HepG2 (cell line): ENCODE results near the gene SRBD1. TPM values are rescaled to one million over a fixed set of nuclear protein-coding genes. Genes with fewer than 3 reads are reported as not detected.

Experiments
- BRD4 ChIP-seq: sonication (generic); formaldehyde crosslinking; IDR thresholded peaks from 2 replicates; pipeline ENCODE4 v1.4.0; 2020; ENCODE audit warnings: missing genetic modification reagents
- GABPB1 ChIP-seq: IDR thresholded peaks from 2 replicates; pipeline ENCODE4 v1.6.1; 2016; ENCODE audit warnings: mild to moderate bottlenecking, missing genetic modification reagents, moderate library complexity, missing compliant biosample characterization
- GLI4 ChIP-seq: sonication (generic); formaldehyde crosslinking; IDR thresholded peaks from 2 replicates; pipeline ENCODE4 v1.5.1; 2020; ENCODE audit warnings: missing genetic modification reagents, mild to moderate bottlenecking, moderate library complexity, borderline replicate concordance
- KAT8 ChIP-seq: IDR thresholded peaks from 2 replicates; pipeline ENCODE4 v1.6.1; 2016; ENCODE audit warnings: missing genetic modification reagents, missing compliant biosample characterization
- RBFOX2 ChIP-seq: fragments of 200-400 bp; formaldehyde crosslinking; IDR thresholded peaks from 2 replicates; pipeline ENCODE4 v1.6.1; 2017; ENCODE audit warnings: low read depth, mild to moderate bottlenecking, low read length
- XBP1 ChIP-seq: sonication (generic); formaldehyde crosslinking; IDR thresholded peaks from 2 replicates; pipeline ENCODE4 v1.5.0; 2020; ENCODE audit warnings: missing genetic modification reagents
- ZC3H4 ChIP-seq: sonication (generic); formaldehyde crosslinking; IDR thresholded peaks from 2 replicates; pipeline ENCODE4 v1.4.0; 2020; ENCODE audit warnings: missing genetic modification reagents, borderline replicate concordance
- ZNF232 ChIP-seq: sonication (generic); formaldehyde crosslinking; IDR thresholded peaks from 2 replicates; pipeline ENCODE4 v1.4.0; 2020; ENCODE audit warnings: missing genetic modification reagents, borderline replicate concordance
- ZNF3 ChIP-seq: IDR thresholded peaks from 2 replicates; pipeline ENCODE4 v1.7.0; 2017; ENCODE audit warnings: inconsistent platforms
- ZNF781 ChIP-seq: sonication (generic); formaldehyde crosslinking; IDR thresholded peaks from 2 replicates; pipeline ENCODE4 v1.5.1; 2020; ENCODE audit warnings: borderline replicate concordance, mild to moderate bottlenecking, missing genetic modification reagents; ENCODE audit errors: not compliant biosample characterization
- polyA plus RNA-seq, 8 experiments: library from polyadenylated mRNA; depleted of rRNA in 3 of 8; stranded (reverse) in 7 of 8; unstranded in 1 of 8; fragments of >200 nt; fragmentation: Illumina TruSeq in 4 of 8; extraction: Trizol in 4 of 8; gene quantifications; 2 replicates each; pipeline versions ENCODE4 v1.2.1 to v1.2.3, GENCODE V29; 2011 to 2016; ENCODE audit warnings: low read depth in 4 of 8, missing spikeins in 1 of 8, mixed read lengths in 1 of 8; ENCODE audit not compliant: insufficient read depth in 1 of 8
- total RNA-seq, 5 experiments: library from RNA; depleted of rRNA; stranded (reverse); fragments of >200 nt; fragmentation: Illumina TruSeq; extraction: Trizol; gene quantifications; 2 replicates each; pipeline ENCODE4 v1.2.3, GENCODE V29; 2016; ENCODE audit warnings: low read depth in 1 of 5
- TF ChIP-seq, protein P1 (sequence below): IDR thresholded peaks from 2 replicates; pipeline ENCODE4 v1.6.1; 2018; ENCODE audit warnings: missing genetic modification reagents, mild to moderate bottlenecking, missing compliant biosample characterization
- TF ChIP-seq, protein P2 (sequence below), 2 experiments: fragments of 450-650 bp in 1 of 2; sonication (generic) in 1 of 2; formaldehyde crosslinking in 1 of 2; IDR thresholded peaks; 2 replicates each; pipeline versions ENCODE4 v1.6.1 to v1.8.0; 2016 to 2022; ENCODE audit warnings: antibody characterized with exemption in 1 of 2, mild to moderate bottlenecking in 1 of 2, missing genetic modification reagents in 1 of 2
- TF ChIP-seq, protein P3 (sequence below): sonication (generic); formaldehyde crosslinking; IDR thresholded peaks from 2 replicates; pipeline ENCODE4 v1.4.0; 2020; ENCODE audit warnings: mild to moderate bottlenecking, missing genetic modification reagents

Gene SRBD1
- total and polyA plus RNA-seq, 2 of the 13 experiments (the other 11 are each of a cell fraction or from before 2014, with no cell fraction given) = 3.2 to 23.9 TPM

DNA sequence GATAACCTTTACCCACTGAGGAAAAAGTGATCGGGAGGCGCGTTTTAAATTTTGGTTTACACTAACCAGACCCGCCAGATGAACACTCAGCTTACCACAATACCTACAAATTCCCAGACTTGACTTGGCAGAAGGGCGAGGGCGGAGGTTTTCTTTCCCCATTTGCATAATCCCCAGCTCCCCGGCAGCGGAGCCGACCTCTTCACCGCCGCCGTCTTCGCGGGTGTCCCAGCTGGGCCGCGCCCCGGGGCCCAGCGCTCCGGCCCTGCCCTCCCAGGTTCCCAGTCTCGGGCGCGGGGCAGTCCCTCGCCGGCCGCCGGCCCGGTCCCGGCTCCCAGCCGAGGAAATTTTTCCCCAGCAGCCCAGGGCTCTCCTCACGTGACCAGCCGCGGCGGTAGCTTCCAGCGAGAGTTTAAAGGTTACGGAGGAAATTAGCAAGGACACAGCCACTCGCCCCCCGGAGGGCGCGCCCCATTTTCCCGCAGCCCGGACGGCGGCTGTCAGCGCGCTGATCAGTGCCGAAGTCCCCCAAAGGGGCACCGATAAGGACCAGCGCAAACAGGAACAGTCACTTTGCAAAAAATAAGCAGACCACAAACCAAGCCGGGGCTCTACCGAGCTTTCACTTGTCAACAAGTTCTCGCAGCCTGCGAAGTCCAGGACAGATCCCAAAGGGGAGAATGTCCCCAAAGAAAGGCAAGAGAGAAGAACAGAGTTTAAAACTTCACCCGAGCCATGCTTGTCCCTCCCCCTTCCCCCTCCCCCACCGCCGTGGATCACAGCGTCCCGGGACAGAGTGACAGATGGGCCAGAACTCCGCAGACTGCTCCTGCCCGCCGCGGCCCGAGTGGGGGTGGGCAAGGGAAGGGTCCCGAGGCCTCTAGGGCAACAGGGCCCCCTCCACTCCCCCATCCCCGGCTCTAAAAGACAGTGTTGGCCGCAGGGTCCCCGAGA lies 39.1 kb upstream of the SRBD1 start (continued):
- TF ChIP-seq GLI4 (peak; percentile 70; the same call in 1 of the 2 replicates), ZNF232 (peak; percentile 59; the same call in 1 of the 2 replicates), XBP1 (no peak), KAT8 (CRISPR knock-in tag) (peak; percentile 79), GABPB1 (CRISPR knock-in tag) (peak; percentile 61; the same call in 1 of the 2 replicates), ZNF781 (CRISPR knock-in tag) (no peak), BRD4 (CRISPR knock-in tag) (0 out of 2 replicates have a peak, but pooled peaks have one; percentile 43), ZC3H4 (CRISPR knock-in tag) (no peak), ZNF3 (CRISPR knock-in tag) (no peak), RBFOX2 (peak; percentile 80)
- TF ChIP-seq, protein P1, sequence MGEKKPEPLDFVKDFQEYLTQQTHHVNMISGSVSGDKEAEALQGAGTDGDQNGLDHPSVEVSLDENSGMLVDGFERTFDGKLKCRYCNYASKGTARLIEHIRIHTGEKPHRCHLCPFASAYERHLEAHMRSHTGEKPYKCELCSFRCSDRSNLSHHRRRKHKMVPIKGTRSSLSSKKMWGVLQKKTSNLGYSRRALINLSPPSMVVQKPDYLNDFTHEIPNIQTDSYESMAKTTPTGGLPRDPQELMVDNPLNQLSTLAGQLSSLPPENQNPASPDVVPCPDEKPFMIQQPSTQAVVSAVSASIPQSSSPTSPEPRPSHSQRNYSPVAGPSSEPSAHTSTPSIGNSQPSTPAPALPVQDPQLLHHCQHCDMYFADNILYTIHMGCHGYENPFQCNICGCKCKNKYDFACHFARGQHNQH (CRISPR knock-in tag) = 0 out of 2 replicates have a peak, but pooled peaks have one; percentile 33
- TF ChIP-seq, protein P2, sequence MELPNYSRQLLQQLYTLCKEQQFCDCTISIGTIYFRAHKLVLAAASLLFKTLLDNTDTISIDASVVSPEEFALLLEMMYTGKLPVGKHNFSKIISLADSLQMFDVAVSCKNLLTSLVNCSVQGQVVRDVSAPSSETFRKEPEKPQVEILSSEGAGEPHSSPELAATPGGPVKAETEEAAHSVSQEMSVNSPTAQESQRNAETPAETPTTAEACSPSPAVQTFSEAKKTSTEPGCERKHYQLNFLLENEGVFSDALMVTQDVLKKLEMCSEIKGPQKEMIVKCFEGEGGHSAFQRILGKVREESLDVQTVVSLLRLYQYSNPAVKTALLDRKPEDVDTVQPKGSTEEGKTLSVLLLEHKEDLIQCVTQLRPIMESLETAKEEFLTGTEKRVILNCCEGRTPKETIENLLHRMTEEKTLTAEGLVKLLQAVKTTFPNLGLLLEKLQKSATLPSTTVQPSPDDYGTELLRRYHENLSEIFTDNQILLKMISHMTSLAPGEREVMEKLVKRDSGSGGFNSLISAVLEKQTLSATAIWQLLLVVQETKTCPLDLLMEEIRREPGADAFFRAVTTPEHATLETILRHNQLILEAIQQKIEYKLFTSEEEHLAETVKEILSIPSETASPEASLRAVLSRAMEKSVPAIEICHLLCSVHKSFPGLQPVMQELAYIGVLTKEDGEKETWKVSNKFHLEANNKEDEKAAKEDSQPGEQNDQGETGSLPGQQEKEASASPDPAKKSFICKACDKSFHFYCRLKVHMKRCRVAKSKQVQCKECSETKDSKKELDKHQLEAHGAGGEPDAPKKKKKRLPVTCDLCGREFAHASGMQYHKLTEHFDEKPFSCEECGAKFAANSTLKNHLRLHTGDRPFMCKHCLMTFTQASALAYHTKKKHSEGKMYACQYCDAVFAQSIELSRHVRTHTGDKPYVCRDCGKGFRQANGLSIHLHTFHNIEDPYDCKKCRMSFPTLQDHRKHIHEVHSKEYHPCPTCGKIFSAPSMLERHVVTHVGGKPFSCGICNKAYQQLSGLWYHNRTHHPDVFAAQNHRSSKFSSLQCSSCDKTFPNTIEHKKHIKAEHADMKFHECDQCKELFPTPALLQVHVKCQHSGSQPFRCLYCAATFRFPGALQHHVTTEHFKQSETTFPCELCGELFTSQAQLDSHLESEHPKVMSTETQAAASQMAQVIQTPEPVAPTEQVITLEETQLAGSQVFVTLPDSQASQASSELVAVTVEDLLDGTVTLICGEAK (IDR thresholded peaks at IDR 0.05) = no peak
- TF ChIP-seq, protein P2 (CRISPR knock-in tag; IDR thresholded peaks at IDR 0.05) = no peak
- TF ChIP-seq, protein P3, sequence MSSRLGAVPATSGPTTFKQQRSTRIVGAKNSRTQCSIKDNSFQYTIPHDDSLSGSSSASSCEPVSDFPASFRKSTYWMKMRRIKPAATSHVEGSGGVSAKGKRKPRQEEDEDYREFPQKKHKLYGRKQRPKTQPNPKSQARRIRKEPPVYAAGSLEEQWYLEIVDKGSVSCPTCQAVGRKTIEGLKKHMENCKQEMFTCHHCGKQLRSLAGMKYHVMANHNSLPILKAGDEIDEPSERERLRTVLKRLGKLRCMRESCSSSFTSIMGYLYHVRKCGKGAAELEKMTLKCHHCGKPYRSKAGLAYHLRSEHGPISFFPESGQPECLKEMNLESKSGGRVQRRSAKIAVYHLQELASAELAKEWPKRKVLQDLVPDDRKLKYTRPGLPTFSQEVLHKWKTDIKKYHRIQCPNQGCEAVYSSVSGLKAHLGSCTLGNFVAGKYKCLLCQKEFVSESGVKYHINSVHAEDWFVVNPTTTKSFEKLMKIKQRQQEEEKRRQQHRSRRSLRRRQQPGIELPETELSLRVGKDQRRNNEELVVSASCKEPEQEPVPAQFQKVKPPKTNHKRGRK (CRISPR knock-in tag) = no peak
